GM19397 (cell line): Measurements from ENCODE around the gene SPDYE16.
A peak's percentile ranks its signal among the peaks of the same experiment; 100 is the strongest.
"Not testable (repeated sequence)": the region's sequence is repeated elsewhere in the genome, so short reads cannot be mapped to it uniquely, and the experiment has no call there.

Experiments
- ATAC-seq: cut with Tn5 transposase; IDR thresholded peaks from one replicate; pipeline ENCODE4 v1.9.1; 2021; ENCODE audit warnings: mild to moderate bottlenecking, moderate library complexity; ENCODE audit not compliant: unreplicated experiment

The SPDYE16 gene, protein sequence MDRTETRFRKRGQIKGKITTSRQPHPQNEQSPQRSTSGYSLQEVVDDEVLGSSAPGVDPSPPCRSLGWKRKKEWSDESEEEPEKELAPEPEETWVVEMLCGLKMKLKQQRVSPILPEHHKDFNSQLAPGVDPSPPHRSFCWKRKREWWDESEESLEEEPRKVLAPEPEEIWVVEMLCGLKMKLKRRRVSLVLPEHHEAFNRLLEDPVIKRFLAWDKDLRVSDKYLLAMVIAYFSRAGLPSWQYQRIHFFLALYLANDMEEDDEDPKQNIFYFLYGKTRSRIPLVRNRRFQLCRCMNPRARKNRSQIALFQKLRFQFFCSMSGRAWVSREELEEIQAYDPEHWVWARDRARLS

DNA sequence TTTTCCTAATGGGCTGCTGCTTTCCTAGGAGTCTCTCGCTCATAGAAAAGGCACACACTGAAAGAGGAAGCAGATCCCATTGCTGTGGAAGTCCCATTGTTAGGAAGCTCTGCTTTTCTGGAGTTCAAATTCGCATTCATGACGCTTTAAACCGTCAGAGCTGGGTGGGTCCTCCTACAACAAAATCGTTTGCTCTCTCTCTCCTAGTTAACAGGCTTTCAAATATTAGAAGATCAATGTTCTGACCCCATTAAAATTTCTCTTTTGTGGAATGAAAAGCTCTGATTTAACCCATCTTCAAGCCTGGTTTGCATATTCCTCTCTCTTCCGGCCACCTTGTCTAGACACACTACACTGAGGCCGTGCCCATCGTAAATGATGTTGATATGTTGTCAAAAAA, at the start of gene SPDYE16:
Gene SPDYE16, minus strand, starts transcription at position 101 of the 400 bp plus-strand sequence. CDS start 1,838 bp downstream, outside the sequence.
- ATAC-seq = not testable (repeated sequence)

DNA sequence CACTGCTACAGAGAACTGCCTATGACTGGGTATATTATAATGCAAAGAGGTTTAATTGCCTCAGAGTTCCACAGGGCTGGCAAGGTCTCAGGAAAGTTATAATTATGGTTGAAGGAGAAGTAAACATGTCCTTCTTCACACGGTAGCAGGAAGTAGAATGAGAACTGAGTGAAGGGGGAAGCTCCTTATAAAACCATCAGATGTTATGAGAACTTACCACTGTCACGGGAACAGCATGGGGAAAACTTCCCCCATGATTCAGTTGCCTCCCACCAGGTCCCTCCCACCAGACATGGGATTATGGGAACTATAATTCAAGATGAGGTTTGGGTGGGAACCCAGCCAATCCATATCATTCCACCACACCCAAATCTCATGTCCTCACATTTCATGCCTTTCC, 49.6 kb upstream of the SPDYE16 start:
- ATAC-seq = not testable (repeated sequence)

DNA sequence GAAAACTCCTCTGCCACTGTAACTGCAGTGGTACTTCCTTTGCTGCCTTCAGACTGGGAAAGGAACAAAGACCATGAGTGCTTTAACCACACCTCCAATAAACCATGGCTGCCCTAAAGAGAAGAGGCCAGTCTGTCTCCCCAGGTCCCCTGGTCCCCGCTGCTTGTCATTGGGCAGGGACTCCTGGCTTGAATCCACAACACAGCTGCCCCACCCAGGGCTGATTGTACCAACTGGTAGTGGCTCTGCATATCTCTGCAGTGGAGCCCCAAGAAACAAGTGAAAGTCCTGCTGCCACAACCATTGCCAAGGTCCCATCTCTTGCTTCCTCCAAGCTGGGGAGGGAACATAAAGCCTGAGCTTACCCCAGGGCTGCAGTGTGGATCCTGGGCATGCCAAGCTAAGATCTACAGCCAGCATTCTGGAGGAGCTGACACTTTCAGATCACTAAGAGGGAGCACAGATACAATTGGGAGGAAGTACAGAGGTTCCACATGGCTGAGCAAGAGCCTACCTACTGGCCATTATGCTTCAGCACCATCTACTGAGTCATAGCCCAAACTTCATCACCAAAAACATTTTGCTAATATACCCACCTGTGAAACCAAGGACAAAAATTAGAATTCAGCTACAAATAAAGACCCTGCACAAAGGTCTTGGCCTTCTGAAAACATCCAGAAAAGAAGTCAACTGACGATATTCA, 48.7 kb upstream of the SPDYE16 start:
- peak; percentile 69 for ATAC-seq

DNA sequence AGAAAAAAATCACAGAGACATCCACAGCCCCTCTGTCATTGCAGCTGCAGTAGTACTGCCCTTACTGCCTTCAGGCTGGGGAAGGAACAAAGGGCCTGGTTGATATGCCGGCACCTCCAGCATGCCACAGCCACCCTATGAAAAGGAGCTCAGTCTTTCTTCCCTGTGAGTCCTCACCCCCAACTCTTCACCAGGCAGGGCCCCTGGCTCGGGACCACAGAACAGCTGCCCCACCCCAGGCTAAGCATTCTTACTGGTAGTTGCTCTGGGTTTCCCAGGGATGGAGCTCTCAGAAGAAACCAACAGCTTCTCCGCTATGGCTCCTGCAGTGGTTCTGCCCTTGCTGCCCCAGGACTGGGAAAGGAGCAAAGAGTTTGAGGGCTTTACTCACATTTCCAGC, 47.9 kb upstream of the SPDYE16 start:
- not testable (repeated sequence) for ATAC-seq

DNA sequence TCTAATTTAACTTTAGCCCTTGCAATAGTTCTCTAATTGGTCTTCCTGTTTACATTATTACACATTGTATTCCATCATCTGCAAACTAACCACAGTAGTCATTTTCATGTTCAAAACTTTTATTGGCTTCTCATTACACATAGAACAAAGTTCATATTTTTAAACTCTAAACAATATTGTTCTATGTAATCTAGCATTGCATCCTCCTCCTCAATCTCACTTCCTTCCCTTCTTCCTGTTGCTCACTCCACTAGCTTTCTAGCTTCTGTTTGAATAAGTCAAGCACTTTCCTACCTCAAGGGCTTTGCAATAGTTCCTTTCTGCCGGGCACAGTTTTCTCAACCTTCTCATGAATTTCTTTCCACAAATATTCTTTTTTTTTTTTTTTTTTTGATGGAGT, 45.5 kb upstream of the SPDYE16 start:
- not testable (repeated sequence) for ATAC-seq

DNA sequence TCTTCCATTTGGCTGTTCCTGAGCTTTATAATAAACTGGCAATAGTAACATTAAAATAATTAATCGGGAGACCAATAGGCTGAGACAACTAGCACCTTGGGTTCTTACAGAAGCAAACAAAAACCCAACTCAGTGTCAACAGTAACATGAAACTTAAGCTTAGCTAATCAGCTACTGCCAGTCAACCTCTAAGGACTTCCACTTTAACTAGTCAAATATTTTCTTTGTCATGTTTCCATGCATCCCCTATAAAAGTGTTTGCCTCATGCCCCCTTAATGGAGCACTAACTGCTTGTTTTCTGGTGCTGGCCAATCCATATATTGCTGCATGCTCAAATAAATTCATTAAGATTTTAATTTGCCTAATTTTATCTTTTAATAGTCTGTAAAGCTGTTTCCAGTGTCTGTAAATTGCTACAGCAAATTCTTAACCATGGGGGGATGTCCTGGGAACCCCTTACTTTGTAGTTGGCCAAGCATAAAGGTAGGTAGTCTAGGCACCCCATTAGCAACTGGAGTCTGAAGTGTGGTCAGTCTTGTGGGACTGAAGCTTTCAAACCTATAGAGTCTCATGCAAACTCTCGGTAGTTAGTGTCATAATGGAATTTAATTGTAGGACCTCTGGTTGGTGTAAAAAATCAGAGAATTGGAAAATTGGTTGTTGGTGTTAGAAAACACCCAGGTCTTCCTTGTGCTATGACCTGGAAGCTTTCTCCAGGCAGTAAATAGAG, 43.7 kb upstream of the SPDYE16 start:
- ATAC-seq = not testable (repeated sequence)

DNA sequence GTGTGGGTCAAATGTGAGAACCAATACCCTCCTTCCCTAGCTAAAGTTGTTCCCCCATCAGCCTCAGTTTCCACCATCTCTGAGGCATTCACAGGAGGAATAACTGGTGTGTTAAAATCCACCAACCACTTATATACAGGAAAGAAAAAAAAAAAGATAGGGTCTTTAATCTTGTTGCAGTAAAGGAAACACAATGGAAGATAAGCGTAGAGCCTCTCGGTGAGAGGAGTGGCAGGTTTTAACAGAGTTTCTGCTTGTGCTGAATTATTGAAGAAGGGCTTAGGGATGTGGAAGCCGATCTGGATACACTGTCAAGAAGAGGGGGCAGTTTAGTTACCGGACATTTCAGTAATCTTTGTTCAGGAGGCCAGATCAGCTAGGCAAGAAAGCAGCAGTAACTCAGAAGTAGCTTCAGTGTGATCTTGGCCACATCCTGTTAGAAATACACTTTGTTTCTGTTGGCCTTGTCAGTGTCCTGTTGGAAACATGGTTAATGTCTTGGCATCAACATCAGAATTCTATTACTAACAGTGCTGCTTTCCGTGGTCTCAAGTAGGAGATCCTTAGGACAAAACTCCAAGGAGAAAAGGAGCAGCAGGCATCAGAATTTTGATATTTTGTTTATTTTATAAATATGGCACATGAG, 40.7 kb upstream of the SPDYE16 start:
- not testable (repeated sequence) for ATAC-seq

DNA sequence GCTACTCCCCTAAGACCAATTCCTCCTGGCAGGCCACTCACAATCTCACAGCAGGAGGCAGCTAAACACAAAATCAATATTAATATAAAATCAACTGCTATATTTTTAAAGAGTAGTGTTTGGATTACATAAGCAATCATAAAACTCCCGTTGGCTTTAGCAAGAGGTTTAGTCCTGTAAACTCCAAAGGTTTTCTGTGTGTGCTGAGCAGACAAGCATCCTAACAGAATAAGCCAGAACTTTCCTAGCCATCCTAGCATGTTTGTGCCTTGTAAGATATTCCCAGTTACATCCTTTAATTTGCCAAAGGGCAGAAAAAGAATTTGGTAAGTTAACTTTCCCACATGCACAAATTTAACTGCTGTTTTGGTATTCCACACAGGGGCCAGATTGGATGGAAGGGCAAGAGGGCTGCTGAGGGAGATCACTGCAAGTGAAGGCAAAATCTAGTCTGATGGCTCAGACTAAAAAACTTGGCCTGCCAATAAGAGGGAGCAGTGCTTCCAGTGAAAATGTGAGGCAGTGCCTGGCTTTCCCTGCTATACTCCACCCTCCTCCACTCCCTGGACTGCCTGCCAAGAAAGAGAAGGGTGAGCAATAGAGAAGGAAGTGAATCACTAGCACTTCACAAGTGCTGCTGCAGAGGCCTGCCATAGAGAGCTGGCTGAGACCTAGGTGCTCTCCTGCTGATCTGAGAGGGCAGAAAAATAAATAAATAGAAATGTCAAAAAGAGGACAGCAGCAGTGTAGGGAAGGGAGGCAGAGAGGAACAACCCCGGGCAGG, 39.9 kb upstream of the SPDYE16 start:
- ATAC-seq = not testable (repeated sequence)

DNA sequence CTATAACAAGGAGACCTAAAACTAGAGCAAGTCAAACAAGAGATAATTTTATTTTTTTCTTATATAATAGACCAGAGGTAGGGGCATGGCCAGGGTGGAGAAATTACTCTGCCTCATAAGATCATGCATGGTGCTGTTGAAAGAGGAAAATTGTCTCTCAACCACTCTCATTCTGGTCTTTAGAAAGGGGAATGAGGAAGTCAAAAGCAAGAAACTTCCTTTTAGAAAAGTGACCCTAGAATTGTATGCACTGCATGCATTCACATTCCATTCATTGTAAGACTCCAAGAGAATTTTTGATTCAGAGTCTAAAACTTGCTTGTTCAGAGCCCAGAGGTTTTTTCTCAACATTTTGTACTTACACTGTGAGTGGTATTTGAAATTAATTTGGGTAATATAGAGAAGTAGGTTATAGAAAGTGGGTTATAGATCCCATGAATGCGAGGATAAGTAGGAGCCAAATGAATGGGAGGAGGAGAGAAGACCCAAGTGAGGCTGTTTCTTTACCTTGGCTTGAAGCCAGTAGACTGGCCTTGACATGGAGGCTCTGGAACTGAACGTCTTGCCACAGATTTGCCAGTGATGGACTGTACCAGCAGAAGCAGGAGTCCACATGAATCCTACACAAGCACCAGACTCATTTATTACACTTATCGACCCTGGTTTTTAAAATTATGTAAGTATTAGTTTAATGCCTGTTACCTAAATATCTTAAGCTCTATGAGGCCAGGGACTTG, 33.0 kb upstream of the SPDYE16 start:
- not testable (repeated sequence) for ATAC-seq

DNA sequence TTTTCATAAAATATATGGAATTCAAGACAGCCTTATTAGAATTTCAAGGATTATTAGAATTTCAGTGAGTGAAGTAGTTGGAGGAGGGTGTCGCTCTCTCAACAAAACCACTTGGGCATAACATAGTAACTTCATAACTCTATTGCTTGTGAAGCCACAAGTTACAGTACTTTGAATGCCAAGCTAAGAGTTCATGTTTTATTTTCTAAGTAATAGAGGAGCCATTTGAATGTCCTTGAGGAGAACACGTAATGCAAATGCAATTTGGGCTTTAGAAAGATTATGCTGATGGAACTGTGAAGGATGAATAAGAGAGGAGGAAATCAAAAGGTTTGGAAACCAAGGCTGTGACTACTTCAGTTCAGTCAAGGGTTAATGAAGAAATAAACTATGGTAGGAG, 32.3 kb upstream of the SPDYE16 start:
- not testable (repeated sequence) for ATAC-seq

DNA sequence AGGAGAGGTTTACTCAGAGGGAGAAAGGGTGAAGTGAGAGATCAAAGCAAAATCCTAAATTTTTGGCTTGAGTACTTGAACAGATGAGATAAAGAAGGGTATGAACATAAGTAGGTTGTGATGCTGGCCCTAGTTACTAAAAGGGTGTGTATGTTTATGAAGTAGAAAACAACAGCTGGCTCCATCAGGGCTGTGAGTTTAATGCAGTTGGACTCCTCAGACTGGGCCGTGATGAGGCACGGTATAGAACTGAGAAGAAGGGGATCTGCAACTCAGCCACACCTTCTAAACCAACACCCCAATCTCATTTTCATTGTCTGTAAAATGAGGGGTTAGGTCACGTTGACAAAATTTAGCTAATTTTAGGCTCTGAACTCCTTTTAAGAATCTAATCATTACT, 29.2 kb upstream of the SPDYE16 start:
- ATAC-seq = not testable (repeated sequence)

DNA sequence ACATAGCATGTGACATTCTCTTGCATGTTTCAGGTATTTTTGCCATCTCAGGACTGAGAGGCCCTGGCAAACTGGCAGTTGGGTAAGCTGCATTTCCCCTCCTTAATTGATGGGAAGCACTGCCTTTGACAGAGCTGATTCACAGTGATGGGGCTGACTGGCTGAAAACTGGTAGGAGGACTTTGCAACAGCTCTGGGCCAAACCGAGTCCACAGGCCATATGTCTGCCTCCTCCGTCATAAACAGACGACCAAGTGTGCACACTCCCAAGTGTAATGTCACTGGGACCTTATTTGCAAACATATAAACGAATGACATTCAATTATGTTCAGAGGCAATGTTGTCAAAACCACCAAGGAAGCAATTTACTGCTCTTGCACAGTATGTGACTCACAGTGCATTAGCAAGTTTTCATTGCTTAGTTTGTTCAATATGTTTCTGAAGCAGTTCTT, 27.3 kb upstream of the SPDYE16 start:
- not testable (repeated sequence) for ATAC-seq

DNA sequence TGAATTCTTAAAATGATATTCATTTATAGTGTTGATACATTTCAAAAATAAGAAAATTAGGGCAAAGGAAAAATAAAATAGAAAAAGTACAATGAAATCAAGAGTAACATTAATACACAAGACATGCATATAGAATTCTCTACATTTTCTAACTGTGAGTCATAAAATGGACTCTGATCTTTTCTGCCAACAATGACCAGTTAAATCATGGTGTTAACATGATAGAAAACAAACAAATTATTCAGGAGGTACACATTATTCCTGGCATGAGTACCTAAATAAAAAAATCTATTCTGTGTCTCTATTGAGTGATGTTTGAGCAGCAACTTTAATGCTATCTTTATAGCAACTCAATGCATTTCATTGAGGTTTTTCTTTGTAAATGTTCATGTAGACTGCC, 25.6 kb upstream of the SPDYE16 start:
- not testable (repeated sequence) for ATAC-seq

DNA sequence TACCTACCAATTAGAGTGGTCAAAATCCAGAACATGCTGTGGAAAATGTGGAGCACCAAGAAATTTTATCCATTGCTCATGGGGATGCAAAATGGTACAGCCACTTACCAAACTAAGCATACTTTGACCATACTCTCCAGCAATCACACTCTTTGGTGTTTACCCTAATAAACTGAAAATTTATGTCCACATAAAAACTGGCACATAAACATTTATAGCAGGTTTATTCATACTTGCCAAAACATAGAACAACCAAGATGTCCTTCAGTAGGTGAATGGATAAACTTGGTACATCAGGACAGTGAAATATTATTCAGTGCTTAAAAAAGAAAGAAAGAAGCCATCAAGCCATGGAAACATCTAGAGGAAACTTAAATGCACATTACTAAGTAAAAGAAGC, 24.7 kb upstream of the SPDYE16 start:
- ATAC-seq = not testable (repeated sequence)

DNA sequence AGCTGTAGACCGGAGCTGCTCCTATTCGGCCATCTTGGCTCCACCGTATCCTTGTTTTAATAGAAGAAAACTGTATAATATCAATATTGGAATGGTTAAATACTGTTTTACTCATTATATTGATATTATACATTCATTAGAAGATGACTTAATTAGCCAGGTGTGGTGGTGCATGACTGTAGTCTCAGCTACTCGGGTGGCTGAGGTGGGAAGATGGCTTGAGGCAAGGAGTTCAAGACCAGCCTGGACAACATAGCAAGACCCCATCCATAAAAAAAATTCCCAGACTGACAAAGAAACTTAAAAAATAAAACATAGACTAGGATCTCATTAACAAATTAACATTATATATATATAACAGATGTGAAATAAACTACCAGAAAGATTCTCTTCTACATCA, 24.2 kb upstream of the SPDYE16 start:
- ATAC-seq = not testable (repeated sequence)

DNA sequence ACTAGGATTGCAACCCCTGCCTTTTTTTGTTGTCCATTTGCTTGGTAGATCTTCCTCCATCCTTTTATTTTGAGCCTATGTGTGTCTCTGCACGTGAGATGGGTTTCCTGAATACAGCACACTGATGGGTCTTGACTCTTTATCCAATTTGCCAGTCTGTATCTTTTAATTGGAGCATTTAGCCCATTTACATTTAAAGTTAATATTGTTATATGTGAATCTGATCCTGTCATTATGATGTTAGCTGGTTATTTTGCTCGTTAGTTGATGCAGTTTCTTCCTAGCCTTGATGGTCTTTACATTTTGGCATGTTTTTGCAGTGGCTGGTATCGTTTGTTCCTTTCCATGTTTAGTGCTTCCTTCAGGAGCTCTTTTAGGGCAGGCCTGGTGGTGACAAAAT, 21.9 kb upstream of the SPDYE16 start:
- ATAC-seq = not testable (repeated sequence)

DNA sequence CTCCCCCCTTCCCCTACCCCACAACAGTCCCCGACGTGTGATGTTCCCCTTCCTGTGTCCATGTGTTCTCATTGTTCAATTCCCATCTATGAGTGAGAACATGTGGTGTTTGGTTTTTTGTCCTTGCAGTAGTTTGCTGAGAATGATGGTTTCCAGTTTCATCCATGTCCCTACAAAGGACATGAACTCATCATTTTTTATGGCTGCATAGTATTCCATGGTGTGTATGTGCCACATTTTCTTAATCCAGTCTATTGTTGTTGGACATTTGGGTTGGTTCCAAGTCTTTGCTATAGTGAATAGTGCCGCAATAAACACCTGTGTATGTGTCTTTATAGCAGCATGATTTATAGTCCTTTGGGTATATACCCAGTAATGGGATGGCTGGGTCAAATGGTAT, 18.2 kb upstream of the SPDYE16 start:
- ATAC-seq = not testable (repeated sequence)

DNA sequence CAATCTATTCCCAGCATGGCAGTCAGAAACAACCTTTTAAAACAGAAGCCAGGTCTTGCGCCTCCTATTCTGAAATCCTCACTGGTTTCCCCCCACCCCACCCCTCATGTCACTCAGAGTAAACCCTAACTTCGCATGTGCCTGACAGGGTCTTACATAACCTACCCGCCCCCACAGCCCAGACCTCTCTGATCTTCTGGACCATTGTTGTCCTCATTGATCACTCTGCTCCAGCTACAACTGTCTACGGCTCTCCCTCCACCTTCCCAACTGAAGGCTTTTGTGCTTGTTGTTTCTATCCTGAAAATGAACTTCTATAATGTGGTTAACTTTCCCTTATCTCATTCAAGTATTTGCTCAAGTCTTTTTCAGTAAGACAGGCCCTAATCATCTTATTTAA, 17.1 kb upstream of the SPDYE16 start:
- ATAC-seq = not testable (repeated sequence)

DNA sequence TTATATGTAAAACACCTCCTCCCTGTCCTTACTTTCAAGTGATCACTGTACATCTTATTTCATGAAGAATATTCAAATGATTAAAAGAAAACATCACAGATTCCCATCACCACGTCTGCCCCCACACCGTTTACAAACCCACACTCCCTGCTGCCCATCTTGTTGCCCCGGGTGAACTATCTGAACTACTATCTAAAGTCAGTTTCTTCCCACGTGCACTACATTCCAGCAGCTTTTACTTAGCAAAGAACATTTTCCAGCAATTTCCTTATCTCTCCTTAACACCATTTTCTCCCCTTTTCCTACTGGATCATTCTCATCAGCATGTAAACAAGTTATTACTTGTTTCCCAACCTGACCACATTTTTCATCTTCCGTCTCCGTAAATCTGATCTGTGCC, 16.6 kb upstream of the SPDYE16 start:
- ATAC-seq = not testable (repeated sequence)
